HG03432 (cell line): ENCODE results near the gene MTRFR.

Source experiments
- ATAC-seq: cut with Tn5 transposase; IDR thresholded peaks from one replicate; pipeline ENCODE4 v1.9.1; 2021; ENCODE audit warnings: mild to moderate bottlenecking, moderate library complexity; ENCODE audit not compliant: unreplicated experiment

Gene MTRFR

DNA sequence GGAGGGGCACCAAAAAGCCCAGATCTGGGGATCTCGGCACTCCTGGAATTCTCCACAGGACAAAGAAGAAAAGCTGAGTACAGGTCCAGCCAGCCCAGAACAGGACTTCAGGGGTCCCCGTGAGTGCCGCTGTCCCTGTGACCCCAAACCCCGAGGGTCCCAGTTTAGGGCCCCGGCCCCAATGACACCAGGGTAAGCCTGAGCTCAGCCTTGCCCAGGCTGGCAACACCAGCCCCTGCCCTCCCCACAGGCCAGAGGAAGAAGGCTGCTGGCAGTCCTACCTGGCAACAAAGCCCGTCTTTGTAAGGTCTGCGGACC is 36.6 kb downstream of the MTRFR start:
- no peak for ATAC-seq

DNA sequence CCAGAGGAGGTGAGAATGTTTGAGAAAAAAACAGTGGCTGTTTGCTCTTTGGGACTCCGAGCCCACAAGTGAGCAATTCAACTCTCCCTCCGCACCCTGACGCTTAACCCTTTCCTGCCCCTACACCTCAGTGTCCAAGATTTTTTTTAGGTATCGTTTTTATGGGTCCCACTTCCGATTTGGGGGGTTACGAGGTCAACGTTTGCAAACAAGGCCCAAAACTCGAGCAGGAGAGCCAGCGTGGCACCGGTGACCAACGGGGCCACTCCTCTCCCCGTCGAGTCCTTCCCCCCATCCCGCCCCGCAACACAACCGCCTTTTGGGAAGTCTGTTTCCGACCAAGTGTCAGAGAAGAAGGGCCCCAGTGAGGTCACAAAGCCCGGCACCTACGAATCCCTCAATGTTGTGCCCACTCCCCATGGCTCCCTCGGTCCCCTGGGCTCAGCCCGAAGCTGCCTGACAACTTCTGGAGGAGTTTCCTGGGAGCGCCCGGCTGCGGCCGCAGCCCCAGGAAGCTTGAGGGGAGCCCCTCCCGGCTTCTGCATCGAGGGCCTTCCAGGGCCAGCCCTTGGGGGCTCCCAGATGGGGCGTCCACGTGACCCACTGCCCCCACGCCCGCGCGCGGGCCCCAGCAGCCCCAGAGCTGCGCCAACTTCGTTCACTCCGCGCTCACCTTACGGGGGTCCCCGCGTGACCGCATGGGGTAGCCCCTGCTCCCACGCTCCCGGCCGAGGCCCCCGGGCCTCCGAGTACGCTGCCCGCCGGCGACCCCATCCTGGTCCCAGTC is 37.2 kb downstream of the MTRFR start:
- peak; percentile 18 for ATAC-seq

DNA sequence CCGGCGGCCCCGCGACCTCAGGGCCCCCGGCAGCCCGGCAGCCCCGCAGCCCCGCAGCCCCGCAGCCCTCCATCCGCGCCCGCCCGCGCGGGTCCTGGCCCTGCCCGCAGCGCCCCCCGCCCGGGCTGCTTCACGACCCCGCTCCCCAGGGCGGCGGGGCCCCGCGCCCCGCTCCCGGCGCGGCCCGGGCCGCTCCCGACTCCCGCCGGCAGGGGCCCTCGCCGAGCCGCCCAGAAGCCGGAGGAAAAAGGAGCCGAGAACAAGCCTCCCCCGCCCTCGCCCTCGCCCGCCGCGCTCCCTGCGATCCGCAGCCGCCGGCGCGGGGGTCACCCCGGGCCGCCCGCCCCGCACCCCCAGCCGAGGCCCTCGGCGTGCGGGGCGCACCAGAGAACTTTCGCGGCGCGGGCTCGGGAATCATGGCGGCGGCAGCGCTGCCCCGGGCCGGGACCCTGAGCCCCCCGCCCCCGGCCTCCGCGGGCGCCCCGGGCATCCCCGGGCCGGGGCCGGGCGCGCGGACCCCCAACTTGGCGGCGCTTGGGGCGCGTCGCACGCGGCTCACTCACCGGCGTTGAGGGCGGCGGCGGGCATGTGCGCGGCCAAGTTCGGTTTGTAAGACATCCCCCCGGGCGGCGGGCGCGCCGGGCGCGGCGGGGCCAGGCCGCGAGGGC is 37.9 kb downstream of the MTRFR start:
- ATAC-seq = peak; percentile 65

DNA sequence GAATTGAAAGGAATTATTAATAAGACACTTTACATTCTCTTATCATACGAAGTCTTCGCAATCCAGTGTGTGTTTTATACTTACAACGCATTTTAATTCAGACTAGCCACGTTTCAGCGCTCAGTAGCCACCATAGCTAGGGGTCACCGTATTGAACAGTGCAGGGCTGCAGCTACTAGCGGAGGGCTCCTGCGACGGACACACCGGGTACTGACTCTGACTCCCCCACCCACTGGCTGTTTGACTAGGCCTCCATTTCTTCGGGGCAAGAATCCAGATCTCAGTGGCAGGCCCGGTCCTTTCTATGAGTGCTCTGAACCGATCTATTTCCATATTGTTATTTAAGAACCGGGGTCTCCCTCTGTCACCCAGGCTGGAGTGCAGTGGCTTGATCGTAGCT is 39.9 kb downstream of the MTRFR start:
- no peak for ATAC-seq

DNA sequence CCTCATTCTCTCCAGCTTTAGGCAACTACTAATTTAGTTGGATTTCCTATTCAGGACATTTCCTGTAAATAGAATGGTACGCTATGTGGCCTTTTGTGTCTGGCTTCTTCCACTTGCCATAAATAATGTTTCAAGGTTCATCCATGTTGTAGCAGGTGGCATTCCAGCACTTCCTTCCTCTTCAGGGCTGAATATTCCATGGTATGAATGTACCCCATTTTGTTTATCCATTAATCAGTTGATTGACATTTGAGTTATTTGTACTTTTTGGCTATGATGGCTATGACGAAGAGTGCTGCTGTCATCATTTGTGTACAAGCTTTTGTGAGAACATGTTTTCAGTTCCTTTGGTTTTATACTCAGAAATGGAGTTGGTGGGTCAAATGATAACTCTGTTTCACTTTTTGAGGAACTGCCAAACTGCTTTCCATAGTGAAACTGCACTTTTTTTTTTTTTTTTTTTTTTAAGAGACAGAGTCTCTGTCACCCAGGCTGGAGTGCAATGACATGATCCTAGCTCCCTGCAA is 44.9 kb downstream of the MTRFR start:
- ATAC-seq = peak; percentile 88

DNA sequence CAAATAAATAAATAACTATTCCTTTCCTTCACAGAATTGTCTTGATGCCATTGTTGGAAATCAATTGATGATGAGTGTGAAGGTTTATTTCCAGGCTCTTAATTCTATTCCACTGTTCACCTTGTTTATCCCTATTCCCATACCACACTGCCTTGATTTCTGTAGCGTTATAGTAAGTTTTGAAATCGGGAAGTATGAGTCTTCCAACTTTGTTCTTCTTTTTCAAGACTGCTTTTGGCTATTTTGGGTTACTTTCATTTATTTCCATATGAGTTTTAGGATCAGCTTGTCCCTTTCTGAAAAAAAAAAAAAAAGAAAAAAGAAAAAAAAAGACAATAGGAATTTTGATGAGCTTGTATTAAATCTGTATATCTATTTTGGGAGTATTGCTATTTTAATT is 47.7 kb downstream of the MTRFR start:
- ATAC-seq = no peak

DNA sequence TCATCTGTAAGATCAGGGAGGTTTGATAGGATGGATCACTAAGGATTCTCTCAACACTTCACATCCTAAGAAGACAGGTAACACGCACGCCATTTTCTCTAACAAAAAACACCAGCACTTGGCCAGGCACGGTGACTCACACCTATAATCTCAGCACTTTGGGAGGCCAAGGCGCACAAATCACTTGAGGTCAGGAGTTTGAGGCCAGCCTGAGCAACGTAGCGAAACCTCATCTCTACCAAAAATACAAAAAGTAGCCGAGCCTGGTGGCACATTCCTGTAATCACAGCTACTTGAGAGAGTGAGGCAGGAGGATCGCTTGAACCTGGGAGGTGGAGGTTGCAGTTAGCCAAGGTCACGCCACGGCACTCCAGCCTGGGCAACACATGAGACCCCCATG is 48.9 kb downstream of the MTRFR start:
- ATAC-seq = no peak

DNA sequence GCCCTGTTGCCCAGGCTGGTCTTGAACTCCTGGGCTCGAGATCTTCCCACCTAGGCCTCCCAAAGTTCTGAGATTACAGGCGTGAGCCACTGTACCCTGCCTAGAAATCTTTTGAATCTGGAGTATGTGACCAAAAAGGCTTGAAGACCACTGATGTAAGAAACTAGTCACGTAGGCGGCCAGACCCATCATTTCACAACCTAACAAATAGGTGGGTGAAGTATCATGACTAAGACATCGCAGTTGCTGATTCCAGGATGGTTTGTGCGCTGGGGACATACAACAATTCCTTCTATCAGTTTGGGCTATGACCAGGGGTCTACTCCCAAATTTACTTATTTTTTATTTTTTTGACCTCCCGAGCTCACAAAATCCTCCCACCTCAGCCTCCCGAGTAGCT is 50.2 kb downstream of the MTRFR start:
- no peak for ATAC-seq

DNA sequence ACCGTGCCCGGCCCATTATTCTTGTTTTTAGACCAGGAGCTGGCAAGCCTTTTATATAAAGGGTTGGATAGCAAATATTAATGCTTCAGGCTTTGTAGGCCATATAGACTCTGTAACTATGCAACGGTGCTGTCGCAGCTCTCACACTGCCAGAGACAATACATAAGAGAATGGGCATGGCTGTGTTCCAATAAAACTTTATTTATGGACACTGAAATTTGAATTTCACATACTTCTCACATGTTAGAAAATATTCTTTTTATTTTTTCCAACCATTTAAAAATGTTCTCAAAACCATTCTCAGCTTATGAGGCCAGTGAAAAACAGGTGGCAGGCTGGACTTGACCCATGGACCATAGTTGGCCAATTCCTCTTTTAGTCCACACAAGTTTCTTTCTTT is 51.4 kb downstream of the MTRFR start:
- ATAC-seq = no peak

DNA sequence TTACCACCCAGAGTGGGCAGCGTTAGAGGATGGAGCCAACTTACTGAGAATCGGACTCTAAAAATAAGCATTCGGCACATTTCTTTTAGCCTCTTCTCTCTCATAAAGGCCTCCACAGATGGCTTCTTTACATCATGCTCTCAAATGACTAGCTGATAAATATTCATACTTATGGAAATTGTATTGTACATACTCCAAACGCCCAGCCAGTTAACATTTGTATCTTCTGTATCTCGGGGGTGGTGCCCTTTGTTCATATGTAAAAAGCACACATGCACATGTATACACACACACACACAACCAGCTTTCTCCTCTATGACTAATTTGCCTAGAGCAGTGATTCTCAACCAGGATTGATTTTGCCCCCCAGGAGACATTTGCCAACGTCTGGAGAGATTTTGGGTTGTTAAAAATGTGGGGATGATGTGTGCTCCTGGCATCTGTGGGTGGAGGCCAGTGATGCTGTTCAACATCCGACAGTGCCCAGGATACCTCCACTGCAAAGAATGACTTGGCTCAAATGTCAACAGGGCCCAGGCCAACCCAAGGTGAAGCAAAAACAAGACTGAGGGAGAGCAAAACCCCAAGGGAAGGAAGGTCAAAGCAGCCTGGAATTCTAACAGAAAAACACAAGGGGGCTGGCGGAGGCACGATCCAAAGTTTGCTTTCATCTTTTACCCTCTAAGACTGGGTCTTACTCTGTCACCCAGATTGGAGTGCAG is 53.6 kb downstream of the MTRFR start:
- ATAC-seq = no peak

DNA sequence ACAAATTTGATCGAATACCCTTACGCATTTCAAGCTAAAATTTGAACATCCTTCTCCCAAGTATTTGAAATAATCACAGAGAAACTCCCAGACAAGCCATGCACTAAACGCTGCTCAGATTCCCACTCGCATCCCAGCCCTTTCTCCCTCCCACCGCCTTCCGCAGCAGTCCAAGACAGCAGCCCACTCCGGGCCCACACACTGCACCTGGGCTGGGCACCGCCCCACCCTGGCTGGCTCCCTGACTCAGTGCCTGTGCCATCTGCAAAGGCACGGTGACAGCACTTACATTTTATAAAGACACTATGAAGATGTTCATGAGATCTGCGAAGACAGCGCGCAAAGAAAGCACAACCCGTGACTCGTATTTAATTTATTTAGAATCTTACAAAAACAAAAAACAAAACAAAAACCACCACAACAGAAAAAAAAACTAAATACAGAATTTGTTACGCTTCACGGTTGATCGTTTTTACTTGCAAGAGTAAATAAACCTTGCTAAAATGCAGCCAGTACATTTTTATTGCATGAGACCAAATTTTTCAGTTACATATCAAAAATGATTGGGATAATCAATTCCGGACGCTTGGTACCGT is 55.6 kb downstream of the MTRFR start:
- ATAC-seq = no peak

DNA sequence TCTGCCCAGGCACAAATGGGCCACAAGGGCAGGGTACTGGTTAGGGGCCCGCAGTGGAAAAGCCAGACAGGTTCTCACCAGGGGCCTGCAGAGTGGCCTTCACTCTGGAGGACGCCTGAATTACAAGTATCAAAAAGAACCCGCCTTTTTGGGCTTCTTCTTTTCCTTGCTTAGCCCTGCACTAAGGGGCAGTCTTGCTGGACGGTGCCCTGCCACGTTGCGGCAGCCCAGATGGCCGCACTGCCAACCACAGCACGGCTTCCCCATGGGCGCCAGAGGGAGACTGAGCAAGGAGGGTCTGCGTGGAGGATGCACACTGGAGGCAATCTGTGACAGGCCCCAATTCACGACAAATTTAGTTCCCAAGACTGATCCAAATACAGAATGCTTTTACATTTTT is 56.7 kb downstream of the MTRFR start:
- no peak for ATAC-seq

DNA sequence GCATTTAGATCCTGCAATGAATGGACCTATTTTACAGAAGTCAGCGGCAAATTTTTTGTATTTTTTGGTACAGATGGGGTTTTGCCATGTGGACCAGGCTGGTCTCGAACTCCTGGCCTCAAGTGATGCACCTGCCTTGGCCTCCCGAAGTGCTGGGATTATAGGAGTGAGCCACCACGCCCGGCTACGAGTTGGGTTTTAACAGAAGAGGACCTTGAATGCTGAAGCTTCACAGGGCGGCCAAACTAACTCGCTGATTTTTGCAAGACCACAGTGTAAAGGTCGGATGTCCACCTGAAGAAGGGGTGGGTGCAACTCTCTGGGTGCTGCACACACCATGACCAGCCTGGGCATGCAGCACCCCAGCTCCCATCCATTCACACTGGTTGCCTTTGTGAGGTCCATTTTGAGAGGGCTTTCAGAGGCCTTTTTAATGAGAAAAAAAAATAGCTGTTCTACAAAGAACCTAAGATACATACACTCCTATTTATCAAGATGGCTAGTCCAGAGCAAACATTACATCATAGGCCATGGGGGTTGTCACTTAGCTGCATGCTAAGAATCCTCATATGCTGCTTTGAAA is 60.0 kb downstream of the MTRFR start:
- ATAC-seq = no peak

DNA sequence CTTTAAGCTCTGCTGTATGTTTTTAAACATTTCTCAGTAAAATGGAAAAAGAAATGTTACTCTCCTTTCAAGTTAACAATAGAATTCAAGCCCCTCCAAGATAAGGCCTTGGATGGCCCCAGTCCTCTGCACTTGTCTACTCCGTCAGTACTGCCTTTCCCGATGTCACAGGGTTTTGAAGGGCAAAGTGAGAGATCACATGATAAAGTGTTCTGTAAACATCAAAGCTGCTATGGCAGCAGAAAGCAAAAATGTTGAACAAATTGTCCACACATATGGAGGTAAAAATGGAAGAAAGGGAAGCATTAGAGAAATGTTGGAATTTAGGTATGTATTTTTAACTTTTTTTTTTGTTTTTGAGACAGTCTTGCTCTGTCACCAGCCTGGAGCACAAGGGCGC is 71.9 kb downstream of the MTRFR start:
- no peak for ATAC-seq

DNA sequence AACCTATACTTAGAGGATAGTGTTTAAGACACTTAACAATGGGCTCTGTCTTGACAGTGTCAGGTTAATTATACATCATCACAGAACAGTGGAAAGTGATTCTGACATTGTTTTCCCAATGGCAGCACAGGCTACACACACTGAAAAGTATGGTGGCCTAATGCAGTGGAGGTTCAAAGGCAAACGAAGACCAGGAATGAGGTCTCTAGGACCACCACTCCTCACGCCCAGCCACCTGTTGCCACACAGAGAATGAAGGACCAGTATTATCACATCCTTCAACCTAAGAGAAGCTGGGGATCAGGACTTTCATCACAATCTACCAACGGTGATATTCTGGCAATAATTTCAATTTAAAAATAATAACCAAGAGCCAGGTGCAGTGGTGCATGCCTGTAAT is 73.0 kb downstream of the MTRFR start:
- ATAC-seq = no peak
